Astrocyte of the cerebellum (primary cell): ENCODE data around the gene DHX34.

ENCODE experiments used
- DNase-seq: peaks from one replicate; pipeline ENCODE4 v3.0.0-alpha.2; 2011; ENCODE audit warnings: low read depth
- H3K4me3 ChIP-seq: 2 replicates; pipeline ENCODE4 v1.5.1; 2011; ENCODE audit warnings: mild to moderate bottlenecking, low read depth, low read length, moderate library complexity
- CTCF ChIP-seq: IDR thresholded peaks from 2 replicates; pipeline ENCODE4 v1.5.1; 2012; ENCODE audit warnings: low read length, low read depth, moderate library complexity, mild to moderate bottlenecking; ENCODE audit errors: missing control alignments
- in situ Hi-C: cut with HindIII; loops from 2 replicates; pipeline ENCODE4 v1.10.0; 2017; ENCODE audit warnings: low sequenced_read_pairs

Gene DHX34

GRCh38 chr19:47309038-47309437 lies 40.1 kb upstream of the DHX34 start:
- TF ChIP-seq CTCF: no peak
- DNase-seq: no peak
- in situ Hi-C loops: no loop called here
- no peak overlapping the region for H3K4me3 ChIP-seq

GRCh38 chr19:47309608-47310007 lies 39.5 kb upstream of the DHX34 start, which contains the start of gene C5AR1:
Gene C5AR1 (plus strand): TSS chr19:47309861. CDS start chr19:47309896, 35 bp downstream.
- no peak for TF ChIP-seq CTCF
- in situ Hi-C loops: no loop called here
- no peak within 1 kb of the TSS for H3K4me3 ChIP-seq
- no peak for DNase-seq

GRCh38 chr19:47310323-47310722 lies 38.8 kb upstream of the DHX34 start:
- H3K4me3 ChIP-seq: no peak overlapping the region
- no peak for DNase-seq
- TF ChIP-seq CTCF: no peak
- in situ Hi-C loops: no loop called here

DNA sequence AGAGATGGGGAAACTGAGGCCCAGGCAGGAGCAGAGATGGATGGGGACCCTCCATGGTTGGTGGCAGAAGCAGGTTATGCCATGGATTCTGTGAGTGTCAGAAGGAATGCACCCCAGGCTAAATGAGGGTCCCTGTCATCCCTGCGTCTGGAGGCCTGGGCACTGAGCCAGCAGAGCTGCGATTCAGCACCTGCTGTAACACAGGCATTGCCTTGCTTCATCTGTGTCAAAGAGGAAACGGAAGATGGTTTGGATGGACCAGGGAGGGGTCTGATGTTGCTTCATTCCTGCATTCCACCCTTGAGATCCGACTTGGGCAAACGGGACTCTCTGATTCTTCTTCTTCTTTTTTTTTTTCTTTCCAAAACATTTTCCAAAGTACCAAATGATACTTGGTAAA lies 38.3 kb upstream of the DHX34 start:
- TF ChIP-seq CTCF: no peak
- DNase-seq: no peak
- no peak overlapping the region for H3K4me3 ChIP-seq
- in situ Hi-C loops: no loop called here

GRCh38 chr19:47312366-47313006 lies 36.6 kb upstream of the DHX34 start:
- no peak for DNase-seq
- no peak overlapping the region for H3K4me3 ChIP-seq
- TF ChIP-seq CTCF: no peak
- in situ Hi-C loops: no loop called here

GRCh38 chr19:47313754-47314295 lies 35.3 kb upstream of the DHX34 start:
- H3K4me3 ChIP-seq: no peak overlapping the region
- TF ChIP-seq CTCF: no peak
- DNase-seq: no peak
- in situ Hi-C loops: no loop called here
